LoVo (cell line): ENCODE data around the gene HLF.

Source experiments
- DNase-seq: peaks from one replicate; pipeline ENCODE4 v3.0.0-alpha.2; 2016; ENCODE audit warnings: low spot score

The HLF gene

GRCh38 chr17:55258578-55259135 lies 6.1 kb upstream of the HLF start:
- DNase-seq: no peak

- no peak for DNase-seq
These were observed 5.1 kb upstream of the HLF start for GRCh38 chr17:55259684-55260111.

DNA sequence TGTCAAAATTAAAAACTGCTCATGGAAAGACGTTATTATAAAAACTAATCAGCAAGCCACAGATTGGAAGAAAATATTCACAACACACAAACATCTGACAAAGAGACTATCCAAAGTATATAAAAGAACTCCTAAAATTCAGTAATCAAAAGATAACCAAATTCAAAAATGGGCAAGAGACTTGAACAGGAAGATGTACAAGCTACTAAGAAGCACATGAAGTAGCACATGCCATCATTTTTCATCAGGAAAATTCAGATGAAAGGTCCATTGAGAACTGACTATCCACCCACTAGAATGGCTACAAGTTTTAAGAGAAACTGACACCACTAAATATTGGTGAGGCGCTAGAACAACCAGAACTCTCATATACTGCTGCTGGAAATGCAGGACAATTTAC lies 3.4 kb upstream of the HLF start:
- no peak for DNase-seq

DNA sequence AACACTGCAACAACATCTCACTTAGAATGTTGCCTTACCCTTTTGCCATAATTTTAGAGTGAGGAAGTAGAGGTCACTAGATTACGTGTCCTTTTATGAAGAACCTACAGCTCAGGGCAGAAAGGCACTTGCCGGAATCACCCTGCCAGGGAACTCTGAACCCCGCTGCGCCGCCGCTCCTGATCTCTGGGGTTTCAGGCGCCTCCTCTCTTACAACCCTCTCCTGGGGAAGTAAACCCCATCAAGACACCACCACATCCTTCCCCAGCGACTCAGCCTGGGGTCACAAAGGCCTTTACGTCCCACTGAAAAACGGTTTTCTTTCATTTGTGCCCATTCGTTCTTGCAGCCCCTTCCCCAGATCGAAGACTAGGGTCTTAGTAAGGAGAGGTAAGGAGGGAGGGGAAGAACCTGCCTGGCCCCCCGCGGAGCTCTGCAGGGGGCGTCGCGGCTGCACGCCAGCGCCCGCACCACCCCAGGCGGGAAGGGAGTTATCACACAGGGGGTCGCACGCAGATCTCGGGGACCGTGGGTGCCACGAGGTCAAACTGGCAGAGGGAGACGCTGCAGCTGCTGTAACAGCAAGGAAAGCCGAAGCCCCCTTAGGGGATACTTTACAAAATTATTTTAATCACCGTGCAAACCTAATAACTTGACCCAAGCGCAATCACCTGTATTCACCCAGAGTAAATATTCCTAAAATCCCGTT lies 1.0 kb upstream of the HLF start:
- no peak for DNase-seq

DNA sequence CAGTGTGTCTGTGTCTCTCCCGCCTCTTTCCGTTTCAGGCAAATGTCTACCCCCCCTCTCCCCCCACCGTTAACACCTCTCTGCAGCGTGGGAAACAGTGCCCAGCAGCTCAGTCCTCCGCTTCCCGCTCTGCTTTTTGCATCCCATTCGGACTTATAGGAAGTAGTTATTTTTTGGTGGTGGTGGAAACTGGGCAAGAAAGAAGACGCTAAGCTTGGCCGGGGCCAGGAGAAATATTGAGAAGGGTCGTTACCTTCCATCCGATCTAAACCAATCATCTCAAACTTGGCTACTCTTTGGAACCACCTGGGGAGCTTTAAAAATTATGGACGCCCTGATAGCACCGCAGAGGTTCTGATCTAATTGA lies 499 bp upstream of the HLF start:
- DNase-seq: no peak

DNA sequence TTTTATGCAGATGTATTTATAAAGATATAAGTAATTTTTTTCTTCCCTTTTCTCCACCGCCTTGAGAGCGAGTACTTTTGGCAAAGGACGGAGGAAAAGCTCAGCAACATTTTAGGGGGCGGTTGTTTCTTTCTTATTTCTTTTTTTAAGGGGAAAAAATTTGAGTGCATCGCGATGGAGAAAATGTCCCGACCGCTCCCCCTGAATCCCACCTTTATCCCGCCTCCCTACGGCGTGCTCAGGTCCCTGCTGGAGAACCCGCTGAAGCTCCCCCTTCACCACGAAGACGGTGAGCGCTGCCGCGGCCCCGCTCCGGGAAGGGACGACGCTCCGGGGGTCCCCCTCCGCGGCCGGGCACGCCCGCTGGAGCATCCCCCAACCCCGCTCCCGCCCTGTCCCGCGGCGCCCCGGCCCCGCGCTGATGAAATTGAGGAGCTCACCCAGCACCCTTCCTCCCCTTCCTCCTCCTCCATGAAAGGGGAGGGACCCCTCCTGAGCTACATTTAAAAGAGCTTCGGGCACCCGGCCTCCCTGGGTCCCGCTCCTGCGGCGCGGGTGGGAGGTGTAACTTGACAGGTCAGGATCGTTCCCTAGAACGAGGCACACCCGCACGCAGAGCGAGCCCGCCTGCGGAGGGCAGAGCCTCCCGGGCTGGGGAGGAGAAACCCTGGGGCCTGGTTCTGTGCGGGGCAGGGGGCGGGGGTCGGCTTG lies 706 bp downstream of the HLF start:
- DNase-seq: no peak

DNA sequence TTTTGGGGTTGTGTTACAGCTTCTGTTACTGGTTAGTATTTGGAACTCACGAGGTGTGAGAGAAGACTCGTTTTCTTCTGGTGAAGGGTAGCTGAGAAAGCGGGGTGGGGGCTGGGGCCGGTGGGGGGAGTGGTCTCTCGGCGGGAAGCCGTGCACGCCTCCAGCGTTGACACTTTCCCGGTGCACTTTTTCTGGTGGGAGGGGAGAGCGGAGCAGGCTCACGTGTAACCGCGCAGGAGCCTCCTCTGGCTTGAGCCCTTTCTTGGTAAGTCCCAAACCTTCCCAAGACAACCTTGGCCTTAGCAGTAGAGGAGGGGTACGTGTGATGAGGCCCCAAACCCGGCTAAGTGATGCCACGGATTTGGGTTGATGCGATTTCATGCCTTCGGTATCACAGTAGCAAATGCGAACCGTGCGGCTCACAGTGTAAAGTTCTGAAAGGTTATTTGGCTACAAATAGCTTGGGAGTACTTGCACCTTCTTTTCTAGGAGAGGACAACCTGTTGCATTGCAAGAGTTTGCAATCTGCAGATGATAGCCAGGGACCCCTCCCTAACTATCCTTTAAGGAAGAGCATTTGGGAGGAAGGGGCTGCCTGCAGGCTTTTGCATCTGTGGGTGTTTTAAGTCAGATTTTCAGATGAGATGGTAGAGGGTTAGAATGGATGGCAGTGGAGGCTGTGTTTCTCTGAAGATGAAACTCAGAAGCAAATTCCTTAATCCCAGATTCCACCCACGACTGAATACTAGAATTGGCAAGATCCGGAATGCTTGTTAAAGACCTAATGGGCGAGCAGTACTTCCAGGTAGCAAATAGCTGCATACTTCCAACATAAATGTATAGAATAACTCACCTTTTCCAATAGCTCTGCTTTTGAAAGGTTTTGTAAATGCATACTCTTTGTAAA lies 1.5 kb downstream of the HLF start:
- no peak for DNase-seq

GRCh38 chr17:55266958-55267688 lies 2.4 kb downstream of the HLF start:
- no peak for DNase-seq

DNA sequence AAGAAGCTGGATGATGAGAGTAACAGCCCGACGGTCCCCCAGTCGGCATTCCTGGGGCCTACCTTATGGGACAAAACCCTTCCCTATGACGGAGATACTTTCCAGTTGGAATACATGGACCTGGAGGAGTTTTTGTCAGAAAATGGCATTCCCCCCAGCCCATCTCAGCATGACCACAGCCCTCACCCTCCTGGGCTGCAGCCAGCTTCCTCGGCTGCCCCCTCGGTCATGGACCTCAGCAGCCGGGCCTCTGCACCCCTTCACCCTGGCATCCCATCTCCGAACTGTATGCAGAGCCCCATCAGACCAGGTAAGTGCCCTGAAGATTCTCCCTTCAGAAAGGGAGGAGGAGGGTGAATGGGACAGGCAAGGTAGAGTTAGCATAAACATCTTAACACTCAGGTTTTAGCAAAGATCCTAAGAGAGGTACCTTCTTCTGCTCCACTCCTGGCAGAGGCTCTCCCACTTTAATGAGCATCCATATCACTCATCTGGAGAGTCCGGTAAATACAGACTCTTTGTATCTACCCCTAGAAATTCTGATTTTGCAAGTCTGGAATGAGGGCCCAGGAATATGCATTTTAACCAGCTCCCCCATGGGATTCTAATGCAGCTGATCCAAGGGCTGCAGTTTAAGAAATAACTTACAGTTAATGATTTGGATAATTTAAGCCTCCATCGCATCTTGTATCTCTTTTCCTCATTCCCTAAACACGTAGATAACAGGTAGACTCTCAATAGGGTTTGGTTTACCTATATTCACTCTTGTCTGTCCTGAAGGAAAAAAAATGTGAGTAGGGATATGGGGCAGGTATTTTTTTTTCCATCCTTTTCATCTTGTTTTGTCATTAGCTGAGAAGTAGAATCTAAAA lies 3.3 kb downstream of the HLF start:
- DNase-seq: no peak

DNA sequence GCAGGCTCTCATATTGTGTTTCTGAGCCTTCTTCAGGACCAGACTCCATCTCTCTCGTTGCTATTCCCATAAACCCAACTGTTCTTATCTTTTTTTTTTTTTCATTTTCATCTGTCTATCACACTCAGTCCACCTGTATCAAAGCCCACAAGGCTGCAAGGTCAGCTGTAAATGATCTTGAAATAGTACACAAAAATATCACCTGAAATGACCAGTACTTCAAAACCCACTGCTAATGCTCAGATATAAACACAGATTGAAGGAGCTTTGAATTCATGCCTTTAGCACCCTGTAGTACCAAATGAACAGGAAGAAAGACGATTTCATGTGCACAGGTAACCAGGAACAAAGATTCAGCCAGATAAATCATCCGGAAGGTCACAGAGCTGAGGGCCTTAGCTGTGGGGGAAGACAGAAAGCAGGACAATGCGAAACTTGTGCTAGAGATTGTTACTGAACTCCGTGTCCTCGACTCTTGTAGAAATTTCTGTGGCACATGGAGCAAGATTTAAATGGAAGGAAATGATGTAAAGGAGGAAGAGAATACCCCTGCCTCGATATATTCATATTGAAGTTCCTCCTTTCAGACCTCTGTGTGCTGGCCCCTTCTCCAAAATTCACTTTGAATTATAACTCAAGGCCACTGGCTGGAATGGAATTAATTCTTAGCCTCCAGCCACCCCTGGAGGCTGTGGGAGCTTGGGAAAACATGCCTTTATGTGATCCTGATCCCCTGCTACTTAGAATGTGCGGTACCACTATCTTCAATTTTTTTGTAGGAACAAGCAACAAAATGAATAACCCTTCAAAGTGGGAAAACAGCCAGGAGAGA lies 4.1 kb downstream of the HLF start:
- DNase-seq: no peak

DNA sequence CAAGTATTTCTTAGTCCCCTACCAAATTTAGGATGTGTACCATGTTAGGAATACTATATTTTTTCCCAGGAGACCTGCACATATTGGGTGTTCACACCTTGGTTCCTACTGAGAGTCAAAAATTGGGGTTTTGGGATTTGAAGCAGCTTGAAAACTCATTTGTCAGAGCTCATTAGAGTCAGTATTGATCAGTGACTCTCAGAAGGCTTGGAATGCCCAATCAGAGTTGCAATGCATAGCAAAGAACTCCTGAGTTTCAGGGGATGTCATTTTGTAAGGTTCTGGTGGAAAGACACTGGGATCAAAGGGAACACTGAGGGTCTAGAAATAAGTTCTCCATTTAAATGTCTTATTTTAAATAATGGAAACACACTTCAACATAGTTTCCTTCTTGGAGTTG lies 5.1 kb downstream of the HLF start:
- no peak for DNase-seq

GRCh38 chr17:55271223-55271571 lies 6.4 kb downstream of the HLF start:
- DNase-seq: no peak

DNA sequence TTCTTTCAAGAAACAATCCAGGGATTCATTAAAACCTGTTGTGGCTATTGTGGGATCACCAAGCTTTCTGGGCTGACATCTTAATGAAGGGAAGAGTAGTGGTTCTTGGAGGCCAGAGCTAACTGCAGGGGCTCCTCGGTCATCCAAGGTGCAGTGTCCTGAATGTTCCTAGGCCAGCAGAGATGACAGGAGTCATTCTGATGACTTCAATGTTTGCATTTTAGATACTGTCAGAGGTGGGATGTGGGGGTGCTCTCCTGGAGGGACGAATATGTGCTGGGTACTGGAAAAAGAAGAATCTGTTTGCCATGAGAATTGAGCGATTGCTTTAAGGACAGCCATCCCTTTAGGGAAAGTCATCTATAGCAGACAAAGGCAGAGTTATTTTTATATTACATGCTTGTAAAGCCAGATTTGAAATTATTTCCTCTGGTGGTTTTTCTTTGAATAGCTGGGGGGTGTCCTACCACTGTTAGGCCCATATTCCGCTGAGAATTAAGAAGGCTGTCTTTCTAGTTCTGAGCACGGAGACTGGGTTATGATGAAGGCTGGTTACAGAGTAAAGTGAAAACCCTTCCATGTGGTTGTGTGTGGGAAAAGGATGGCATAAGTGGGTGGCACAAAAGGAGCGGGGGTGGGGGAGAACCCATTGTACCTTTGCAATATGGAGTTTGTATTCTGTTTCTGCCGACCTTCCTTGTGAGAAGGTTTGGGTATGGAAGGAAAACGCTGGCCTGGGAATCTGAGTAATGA lies 7.4 kb downstream of the HLF start:
- DNase-seq: no peak

DNA sequence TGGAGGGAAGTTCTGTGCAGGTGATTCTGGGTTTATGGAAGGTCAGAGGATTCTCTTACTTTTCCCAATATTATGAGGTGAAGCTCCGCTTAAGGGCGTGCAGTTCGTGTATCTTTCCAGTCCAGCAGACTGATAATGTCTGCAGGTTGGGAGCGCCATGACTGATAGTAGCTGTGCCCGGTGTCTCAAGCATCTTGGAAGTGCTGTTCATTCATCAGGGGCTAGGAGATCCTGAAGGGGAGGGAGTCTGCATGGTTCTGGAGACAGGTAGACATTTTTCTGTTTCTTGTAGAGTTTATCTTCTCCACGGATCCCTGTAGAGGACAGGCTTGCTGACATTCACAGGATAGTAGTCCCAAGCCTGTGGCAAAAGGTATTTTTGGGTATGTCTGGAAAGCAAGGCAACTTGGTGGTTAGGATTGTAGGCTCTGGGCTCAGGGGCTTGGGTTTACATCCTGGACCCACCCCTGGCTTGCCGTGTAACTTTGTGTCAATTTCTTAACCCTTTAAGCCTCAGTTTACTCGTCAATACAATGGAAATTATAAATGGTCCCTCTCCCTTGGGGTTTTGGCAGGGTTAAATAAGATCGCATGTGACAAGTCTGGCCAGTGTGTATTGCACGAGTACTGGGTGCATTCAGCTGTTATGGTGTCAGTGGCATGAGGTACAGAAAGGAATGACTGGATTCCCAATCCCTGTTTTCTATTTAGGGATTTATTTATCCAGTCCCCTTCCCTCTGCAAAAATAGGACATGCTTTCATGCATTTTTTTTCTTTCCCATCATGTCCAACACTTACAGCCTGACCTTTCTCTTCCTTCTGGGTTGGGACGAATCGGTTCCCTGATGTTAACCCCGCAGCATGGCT lies 8.2 kb downstream of the HLF start:
- no peak for DNase-seq

- no peak for DNase-seq
These were observed 9.0 kb downstream of the HLF start for GRCh38 chr17:55273579-55274354.

GRCh38 chr17:55274355-55275255 lies 9.8 kb downstream of the HLF start:
- DNase-seq: no peak
